Peyer's patch (tissue), 4 donors: ENCODE measurements around the gene ASB3.

Experiments used
- POLR2A ChIP-seq, 2 donors: fragments of 450-650 bp; IDR thresholded peaks; one replicate each; pipeline ENCODE4 v1.5.1; 2017; ENCODE audit warnings: antibody characterized with exemption in 2 of 2, mild to moderate bottlenecking in 2 of 2, moderate library complexity in 2 of 2
- TF ChIP-seq, protein P1 (sequence below), 6 experiments: fragments of 450-650 bp in 4 of 6; fragments of 200-600 bp in 2 of 6; sonication (generic) in 1 of 6; IDR thresholded peaks; one replicate each; pipeline ENCODE4 v1.5.1; 2017 to 2019; ENCODE audit warnings: antibody characterized with exemption in 6 of 6, mild to moderate bottlenecking in 3 of 6, moderate library complexity in 1 of 6

DNA sequence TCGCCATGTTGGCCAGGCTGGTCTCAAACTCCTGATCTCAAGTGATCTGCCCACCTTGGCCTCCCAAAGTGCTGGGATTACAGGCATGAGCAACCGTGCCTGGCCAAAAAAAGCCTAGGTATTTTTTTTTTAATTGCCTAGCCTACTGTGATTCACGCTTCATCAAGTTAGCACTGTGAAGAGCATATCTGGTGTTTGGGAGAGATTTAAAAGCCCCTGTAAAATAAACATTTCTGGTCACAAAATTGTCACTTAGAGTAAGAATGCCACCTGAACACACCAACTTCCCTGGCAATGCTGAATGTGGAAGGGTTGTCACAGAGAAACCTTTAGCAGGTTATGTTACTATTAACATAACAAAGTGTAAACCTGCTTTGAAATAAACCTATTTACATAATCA lies 58.8 kb downstream of the ASB3 start:
- TF ChIP-seq, protein P1, sequence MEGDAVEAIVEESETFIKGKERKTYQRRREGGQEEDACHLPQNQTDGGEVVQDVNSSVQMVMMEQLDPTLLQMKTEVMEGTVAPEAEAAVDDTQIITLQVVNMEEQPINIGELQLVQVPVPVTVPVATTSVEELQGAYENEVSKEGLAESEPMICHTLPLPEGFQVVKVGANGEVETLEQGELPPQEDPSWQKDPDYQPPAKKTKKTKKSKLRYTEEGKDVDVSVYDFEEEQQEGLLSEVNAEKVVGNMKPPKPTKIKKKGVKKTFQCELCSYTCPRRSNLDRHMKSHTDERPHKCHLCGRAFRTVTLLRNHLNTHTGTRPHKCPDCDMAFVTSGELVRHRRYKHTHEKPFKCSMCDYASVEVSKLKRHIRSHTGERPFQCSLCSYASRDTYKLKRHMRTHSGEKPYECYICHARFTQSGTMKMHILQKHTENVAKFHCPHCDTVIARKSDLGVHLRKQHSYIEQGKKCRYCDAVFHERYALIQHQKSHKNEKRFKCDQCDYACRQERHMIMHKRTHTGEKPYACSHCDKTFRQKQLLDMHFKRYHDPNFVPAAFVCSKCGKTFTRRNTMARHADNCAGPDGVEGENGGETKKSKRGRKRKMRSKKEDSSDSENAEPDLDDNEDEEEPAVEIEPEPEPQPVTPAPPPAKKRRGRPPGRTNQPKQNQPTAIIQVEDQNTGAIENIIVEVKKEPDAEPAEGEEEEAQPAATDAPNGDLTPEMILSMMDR (IDR thresholded peaks at IDR 0.05) = no peak
- no peak for TF ChIP-seq POLR2A (IDR thresholded peaks at IDR 0.05)
